AG09319 (cell line): ENCODE data around the gene PLPP7.
"Not testable (repeated sequence)": the region's sequence is repeated elsewhere in the genome, so short reads cannot be mapped to it uniquely, and the experiment has no call there.

ENCODE experiments used
- DNase-seq: peaks from one replicate; pipeline ENCODE4 v3.0.0-alpha.2; 2010; ENCODE audit warnings: low read depth; ENCODE audit errors: extremely low read depth
- TF ChIP-seq, protein P1 (sequence below): IDR thresholded peaks from 2 replicates; pipeline ENCODE4 v1.5.1; 2011; ENCODE audit warnings: low read depth, mild to moderate bottlenecking, inconsistent platforms, low read length, moderate library complexity

Gene PLPP7

DNA sequence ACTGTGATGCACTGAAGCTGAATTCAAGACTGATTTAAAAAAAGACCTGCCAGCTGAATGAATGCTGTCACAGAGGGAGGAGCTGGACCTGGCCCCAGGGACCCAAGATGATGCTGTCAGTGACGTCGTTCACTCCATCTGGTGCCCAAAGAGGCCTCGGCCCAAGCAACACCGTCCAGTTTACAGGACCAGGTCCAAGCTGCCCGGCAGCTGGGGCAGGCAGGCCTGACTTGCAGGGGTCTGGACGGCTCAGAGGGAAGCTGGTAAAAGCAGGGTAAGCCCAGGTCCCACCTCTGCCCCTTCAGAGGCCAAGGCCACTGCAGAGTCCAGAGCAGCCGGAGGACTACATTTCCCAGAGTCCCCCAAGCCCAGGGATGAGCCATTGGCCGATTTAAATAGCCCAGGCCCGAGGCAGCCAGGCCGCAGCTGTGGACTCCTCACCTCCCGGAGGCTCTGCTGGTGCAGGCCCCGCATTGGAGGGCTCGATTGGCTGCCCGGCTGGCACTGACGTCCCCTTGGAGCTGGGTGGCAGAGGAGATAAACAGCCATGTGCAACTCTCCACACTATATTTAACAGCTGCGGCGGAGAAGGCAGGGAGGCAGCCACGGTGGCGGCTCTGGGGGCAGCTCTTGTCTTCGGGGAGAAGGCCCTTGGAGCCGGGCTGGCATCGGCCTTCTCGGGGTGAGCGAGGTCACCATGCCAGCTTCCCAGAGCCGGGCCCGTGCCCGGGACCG, at the start of gene PLPP7:
TSS of gene PLPP7 (plus strand) at position 423 of the 735 bp plus-strand sequence. CDS start at position 698, 275 bp downstream.
- DNase-seq: peak; percentile 23
- TF ChIP-seq, protein P1, sequence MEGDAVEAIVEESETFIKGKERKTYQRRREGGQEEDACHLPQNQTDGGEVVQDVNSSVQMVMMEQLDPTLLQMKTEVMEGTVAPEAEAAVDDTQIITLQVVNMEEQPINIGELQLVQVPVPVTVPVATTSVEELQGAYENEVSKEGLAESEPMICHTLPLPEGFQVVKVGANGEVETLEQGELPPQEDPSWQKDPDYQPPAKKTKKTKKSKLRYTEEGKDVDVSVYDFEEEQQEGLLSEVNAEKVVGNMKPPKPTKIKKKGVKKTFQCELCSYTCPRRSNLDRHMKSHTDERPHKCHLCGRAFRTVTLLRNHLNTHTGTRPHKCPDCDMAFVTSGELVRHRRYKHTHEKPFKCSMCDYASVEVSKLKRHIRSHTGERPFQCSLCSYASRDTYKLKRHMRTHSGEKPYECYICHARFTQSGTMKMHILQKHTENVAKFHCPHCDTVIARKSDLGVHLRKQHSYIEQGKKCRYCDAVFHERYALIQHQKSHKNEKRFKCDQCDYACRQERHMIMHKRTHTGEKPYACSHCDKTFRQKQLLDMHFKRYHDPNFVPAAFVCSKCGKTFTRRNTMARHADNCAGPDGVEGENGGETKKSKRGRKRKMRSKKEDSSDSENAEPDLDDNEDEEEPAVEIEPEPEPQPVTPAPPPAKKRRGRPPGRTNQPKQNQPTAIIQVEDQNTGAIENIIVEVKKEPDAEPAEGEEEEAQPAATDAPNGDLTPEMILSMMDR: no peak

DNA sequence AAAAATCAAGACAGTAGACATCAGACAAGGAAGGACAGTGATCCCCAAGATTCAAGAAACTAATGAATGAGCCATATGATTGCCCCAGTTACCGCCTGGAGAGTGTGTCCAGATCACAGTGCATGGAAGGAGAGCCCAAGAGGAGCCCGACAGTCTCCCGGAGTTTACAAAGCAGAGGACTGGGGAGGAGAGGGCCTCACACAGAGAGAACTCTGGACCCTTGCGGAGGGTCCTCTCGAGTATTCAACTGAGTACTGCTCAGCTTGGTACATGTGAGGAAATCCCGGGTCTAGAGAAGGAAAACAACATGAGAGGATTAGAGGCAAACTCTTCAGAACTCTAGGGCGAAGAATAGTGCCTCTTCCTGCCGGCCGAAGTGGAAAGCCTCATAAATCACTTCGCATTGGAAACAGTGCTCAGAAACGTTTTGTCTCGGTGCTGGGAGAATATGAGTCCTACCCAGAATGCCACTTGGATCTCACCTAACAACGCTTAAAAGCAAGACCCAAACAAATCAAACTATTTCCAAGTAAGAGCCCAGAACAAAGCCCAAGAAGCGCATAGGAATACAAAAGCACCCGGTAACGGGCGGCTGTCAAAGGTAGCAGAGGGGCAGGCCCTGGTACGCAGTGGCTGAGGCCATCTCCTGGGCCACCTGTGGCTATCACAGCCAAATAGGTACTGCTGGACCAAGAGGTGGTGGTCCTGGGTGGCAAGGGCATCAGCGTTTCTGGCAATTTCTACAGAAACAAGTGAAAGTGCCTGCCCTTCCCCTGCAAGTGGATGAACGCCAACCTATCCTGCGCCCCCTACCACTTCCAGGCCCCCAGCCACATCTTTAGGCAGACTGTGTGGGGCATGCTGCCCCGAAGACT, 49.2 kb upstream of the PLPP7 start:
- DNase-seq: no peak
- TF ChIP-seq, protein P1: no peak

DNA sequence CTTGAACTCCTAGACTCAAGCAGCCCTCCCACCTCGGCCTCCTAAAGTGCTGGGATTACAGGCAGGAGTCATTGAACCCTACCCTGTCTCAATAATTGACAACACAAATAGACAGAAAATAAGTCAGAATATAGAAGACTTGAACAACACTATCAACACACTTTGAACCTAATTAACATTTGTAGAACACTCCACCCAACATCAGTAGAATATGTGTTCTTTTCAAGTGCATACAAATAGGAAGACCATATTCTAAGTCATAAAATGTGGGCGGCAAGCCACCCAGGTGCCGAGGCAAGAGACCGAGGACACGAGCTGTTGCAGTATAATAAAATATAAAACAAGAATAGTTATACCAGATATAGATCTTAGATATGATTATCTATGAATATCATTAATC, 45.2 kb upstream of the PLPP7 start:
- DNase-seq: not testable (repeated sequence)

DNA sequence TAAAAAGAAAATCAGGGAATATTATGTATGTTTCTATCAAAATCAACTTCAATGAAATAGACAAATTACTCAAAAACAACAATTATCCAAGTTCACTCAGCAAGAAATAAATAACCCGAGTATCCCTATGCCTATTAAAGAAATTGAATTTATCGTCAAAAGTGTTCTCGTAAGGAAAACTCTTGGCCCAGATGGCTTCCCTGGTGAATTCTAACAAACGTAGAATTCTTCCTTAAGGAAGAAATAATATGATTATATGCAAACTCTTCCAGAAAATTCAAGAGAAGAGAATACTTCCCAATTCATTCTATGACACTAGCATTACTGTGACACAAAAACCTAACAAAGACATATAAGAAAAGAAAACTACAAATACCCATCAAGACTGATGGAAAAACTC, 42.9 kb upstream of the PLPP7 start:
- no peak for DNase-seq
- TF ChIP-seq, protein P1: no peak

DNA sequence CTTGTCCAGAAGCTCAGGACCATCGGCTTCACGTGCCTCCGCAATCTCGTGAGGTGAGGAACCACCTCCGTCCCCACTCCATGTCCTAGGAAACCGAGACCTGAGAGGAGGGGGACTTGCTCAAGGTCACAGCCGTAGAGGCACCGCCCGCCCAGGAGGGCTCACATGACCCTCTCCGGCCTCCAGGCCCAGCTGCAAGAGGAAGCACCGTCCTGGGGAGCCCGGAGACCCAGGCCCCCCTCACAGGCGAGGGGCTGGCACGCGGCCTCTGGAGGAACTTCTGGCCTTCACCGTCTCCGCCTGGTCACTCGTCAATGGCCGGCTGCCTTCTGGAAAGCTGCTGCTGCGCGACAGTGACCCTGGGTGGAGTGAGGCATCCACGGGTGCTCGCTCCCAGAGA, 37.4 kb upstream of the PLPP7 start:
- TF ChIP-seq, protein P1: no peak
- DNase-seq: no peak

DNA sequence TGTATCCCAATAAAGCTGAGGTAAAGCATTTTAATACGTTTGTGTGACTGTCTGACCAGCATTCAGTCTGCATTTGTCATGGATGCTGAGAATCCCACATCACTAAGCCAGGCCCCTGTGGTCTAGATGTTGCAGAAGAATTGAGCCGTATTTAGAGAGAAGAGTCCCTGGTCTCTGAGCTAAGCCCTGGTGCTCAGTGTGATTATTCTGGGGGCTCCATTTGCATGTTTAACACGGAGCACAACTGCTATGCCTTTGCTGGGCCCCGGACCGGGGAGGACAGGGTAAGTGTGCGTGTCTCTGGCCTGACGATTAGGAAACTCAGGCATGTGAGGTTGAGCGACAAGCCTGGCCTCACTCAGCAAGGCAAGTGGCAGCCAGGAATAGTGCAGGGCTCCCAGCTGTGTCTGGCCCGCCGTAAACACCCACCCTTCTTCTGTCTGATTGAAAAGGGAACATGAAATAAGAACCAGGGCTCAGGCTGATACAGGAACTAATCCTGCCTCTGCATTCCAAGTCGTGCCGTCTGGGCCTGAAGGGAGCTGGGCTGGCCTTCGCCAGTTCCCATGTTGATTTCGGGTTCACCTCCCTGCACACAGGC, 35.5 kb upstream of the PLPP7 start:
- DNase-seq: no peak
- TF ChIP-seq, protein P1: no peak

DNA sequence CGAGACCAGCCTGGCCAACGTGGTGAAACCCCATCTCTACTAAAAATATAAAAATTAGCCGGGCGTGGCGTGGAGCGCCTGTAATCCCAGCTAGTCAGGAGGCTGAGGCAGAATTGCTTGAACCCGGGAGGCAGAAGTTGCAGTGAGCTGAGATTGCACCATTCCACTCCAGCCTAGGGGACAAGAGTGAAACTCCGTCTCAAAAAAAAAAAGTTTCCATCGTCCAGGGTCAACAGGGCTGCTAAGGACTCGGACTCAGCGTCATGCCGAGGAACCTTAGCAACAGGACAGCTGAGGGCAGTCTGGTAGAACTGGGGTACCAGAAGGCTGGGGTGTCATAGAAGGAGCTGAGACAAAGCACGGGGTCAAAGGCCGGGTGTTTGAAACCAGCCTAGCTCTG, 34.9 kb upstream of the PLPP7 start:
- TF ChIP-seq, protein P1: no peak
- DNase-seq: no peak
